ENCODE results near the gene BIRC2.
"Not testable (repeated sequence)": the region's sequence is repeated elsewhere in the genome, so short reads cannot be mapped to it uniquely, and the experiment has no call there.

Gene BIRC2

GRCh38 chr11:102323542-102324251 is 23.3 kb upstream of the BIRC2 start:
- peak in 1 of 3 experiments; percentile 27 for DNase-seq

- no peak for DNase-seq
Observed at GRCh38 chr11:102325088-102325487, 21.9 kb upstream of the BIRC2 start.

- DNase-seq, result no peak
Observed at GRCh38 chr11:102328748-102329147, 18.3 kb upstream of the BIRC2 start.

GRCh38 chr11:102330231-102330630 is 16.8 kb upstream of the BIRC2 start:
- DNase-seq, result no peak

GRCh38 chr11:102331341-102331740 is 15.7 kb upstream of the BIRC2 start:
- DNase-seq, result no peak

- no peak for DNase-seq
Observed at GRCh38 chr11:102332611-102332994, 14.4 kb upstream of the BIRC2 start.

GRCh38 chr11:102338479-102339010 is 8.5 kb upstream of the BIRC2 start:
- DNase-seq, result no peak

GRCh38 chr11:102341311-102341710 is 5.7 kb upstream of the BIRC2 start:
- DNase-seq, result not testable (repeated sequence)

GRCh38 chr11:102341844-102342318 is 5.1 kb upstream of the BIRC2 start:
- peak; percentile 70 to 91 (median 78) for DNase-seq

GRCh38 chr11:102343809-102344208 is 3.2 kb upstream of the BIRC2 start:
- DNase-seq, result peak in 1 of 3 experiments; percentile 9

GRCh38 chr11:102345904-102346303 is 1.1 kb upstream of the BIRC2 start:
- peak in 1 of 3 experiments; percentile 45 for DNase-seq

GRCh38 chr11:102346456-102346747 is 612 bp upstream of the BIRC2 start:
- DNase-seq, result no peak

- peak; percentile 36 to 79 (median 52) for DNase-seq
Observed at GRCh38 chr11:102347462-102348370, 702 bp downstream of the BIRC2 start.

- DNase-seq, result no peak
Observed at GRCh38 chr11:102357116-102357515, 10.1 kb downstream of the BIRC2 start.

- no peak for DNase-seq
Observed at GRCh38 chr11:102359372-102359771, 12.4 kb downstream of the BIRC2 start.

- DNase-seq, result no peak
Observed at GRCh38 chr11:102360681-102361080, 13.7 kb downstream of the BIRC2 start.

- no peak for DNase-seq
Observed at GRCh38 chr11:102361086-102362031, 14.3 kb downstream of the BIRC2 start.

GRCh38 chr11:102364991-102365390 is 18.0 kb downstream of the BIRC2 start:
- no peak for DNase-seq

GRCh38 chr11:102367364-102367763 is 20.4 kb downstream of the BIRC2 start:
- peak in 1 of 3 experiments; percentile 31 for DNase-seq

GRCh38 chr11:102368472-102368871 is 21.5 kb downstream of the BIRC2 start:
- DNase-seq, result no peak

GRCh38 chr11:102374633-102375424 is 27.8 kb downstream of the BIRC2 start:
- not testable (repeated sequence) for DNase-seq
